HG03135 (cell line): Measurements from ENCODE around the gene EPS8.

ENCODE experiments used
- ATAC-seq: cut with Tn5 transposase; IDR thresholded peaks from one replicate; pipeline ENCODE4 v1.9.1; 2021; ENCODE audit warnings: mild to moderate bottlenecking, moderate library complexity; ENCODE audit not compliant: unreplicated experiment

Gene EPS8

DNA sequence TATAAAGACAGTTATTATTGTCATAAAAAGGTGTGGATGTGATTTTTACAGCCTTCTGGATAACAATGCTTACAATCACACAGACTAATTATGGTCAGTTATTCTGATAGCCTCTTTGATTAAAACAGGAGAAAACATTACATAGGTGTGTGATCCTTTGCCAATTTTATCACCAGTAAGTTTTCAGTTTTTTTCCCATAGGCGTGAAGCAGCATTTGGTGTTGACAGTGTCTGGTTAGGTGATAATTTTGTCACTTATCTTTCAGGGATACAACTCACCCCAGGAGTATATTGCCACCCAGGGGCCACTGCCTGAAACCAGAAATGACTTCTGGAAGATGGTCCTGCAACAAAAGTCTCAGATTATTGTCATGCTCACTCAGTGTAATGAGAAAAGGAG is 208.8 kb downstream of the EPS8 start:
- ATAC-seq = no peak

DNA sequence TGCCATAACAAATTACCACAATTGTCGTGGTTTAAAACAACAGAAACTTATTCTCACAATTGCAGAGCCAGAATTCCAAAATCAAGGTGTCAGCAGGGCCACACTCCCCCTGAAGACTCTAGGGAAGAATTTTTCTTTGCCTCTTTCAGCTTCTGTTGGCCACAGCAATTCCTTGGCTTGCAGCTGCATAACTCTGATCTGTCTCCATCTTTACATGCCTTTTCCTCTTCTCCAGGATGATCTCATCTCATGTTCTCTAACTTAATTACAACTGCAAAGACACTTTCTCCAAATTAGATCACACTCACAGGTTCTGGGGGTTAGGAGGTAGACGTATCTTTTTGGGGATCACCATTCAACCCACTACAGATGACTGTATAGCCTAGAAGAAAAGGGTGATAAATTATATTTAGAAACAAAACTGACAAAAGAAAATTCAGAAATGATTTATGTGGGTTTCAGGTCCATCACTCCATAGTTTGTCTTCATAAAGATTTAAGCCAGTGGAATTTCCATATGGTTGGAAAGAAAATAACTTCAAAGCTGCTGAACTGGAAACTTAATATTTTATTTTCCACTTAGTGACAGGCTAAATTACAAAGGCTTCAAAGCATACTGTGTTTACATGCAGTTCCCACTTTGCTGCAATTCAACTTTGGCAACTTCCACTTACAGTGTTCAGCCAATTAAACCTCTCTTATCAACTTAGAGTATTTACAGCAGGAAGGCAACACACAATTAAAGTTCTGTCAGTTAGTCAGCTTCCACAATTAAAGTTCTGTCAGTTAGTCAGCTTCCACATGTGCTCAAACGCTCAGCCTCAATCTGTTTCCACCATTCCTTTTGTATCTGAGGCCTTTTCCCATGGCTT is 213.3 kb downstream of the EPS8 start:
- no peak for ATAC-seq

DNA sequence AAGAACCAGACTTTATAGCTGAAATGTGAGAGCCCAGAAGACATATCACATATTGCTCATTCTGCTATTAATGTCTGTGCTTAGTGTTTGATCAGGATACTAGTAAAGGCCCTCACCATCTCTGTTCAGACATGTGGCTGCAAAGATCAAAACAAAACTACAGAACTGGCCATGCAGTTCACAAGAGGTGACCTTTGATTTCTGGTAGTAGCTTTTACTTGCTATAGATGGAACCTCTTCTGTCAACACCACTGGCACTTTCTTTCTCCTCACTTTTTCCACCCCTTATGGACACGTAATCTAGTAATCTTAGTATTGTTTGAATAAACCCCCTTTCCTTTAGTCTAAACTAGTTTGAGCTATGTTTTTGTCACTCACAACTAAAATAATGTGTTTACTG is 214.8 kb downstream of the EPS8 start:
- no peak for ATAC-seq
